ENCODE data around the gene HCN4. TPM values are rescaled to one million over a fixed set of nuclear protein-coding genes. Genes with fewer than 3 reads are reported as not detected.

Gene HCN4
- total RNA-seq, 4 donors from 2014 or later: not detected

- Histone ChIP-seq H3K4me3 (no peak overlapping the region), H3K36me3 (no peaks in the 10 kb centered on the region), H3K27me3 (no peaks in the 10 kb centered on the region), H3K4me1 (no peaks in the 10 kb centered on the region), H3K27ac (no peak overlapping the region), H3K9me3 (no peaks in the 10 kb centered on the region)
- 81 to 83% methylated on average over 21 of the region's 21 CpGs for WGBS, 2 donors
- TF ChIP-seq POLR2A (IDR thresholded peaks at IDR 0.05) (no peak), EP300 (IDR thresholded peaks at IDR 0.05) (no peak), CTCF (IDR thresholded peaks at IDR 0.05) (no peak)
- DNase-seq (ENCODE audit: low spot score in 2 of 2): no peak
These were observed 39.1 kb downstream of the HCN4 start for GRCh38 chr15:73329501-73330200.

GRCh38 chr15:73328981-73329380, 39.8 kb downstream of the HCN4 start:
- no peak for TF ChIP-seq POLR2A (IDR thresholded peaks at IDR 0.05)
- TF ChIP-seq CTCF (IDR thresholded peaks at IDR 0.05): no peak
- TF ChIP-seq EP300 (IDR thresholded peaks at IDR 0.05): no peak
- Histone ChIP-seq H3K9me3 (peaks cover 0 to 5% (median 0%) of the 10 kb centered on the region in 4 donors), H3K27ac (no peak overlapping the region), H3K36me3 (no peaks in the 10 kb centered on the region), H3K4me3 (no peak overlapping the region), H3K4me1 (no peaks in the 10 kb centered on the region), H3K27me3 (no peaks in the 10 kb centered on the region)
- no peak for DNase-seq (ENCODE audit: low spot score in 2 of 2)
- WGBS, 2 donors: 80 to 83% methylated on average over 10 of the region's 10 CpGs

GRCh38 chr15:73328149-73328820, 40.5 kb downstream of the HCN4 start:
- DNase-seq (ENCODE audit: low spot score in 2 of 2): no peak
- 79 to 89% methylated on average over 12 of the region's 12 CpGs for WGBS, 2 donors
- TF ChIP-seq CTCF (IDR thresholded peaks at IDR 0.05) (no peak), POLR2A (IDR thresholded peaks at IDR 0.05) (no peak), EP300 (IDR thresholded peaks at IDR 0.05) (no peak)
- Histone ChIP-seq H3K9me3 (peaks cover 0 to 9% (median 0%) of the 10 kb centered on the region in 4 donors), H3K4me1 (no peaks in the 10 kb centered on the region), H3K27me3 (no peaks in the 10 kb centered on the region), H3K36me3 (no peaks in the 10 kb centered on the region), H3K27ac (no peak overlapping the region), H3K4me3 (no peak overlapping the region)

- DNase-seq (ENCODE audit: low spot score in 2 of 2): no peak
- TF ChIP-seq CTCF (IDR thresholded peaks at IDR 0.05) (no peak), EP300 (IDR thresholded peaks at IDR 0.05) (no peak), POLR2A (IDR thresholded peaks at IDR 0.05) (no peak)
- Histone ChIP-seq H3K27me3 (peaks cover 0 to 7% of the 10 kb centered on the region in 2 donors), H3K4me1 (no peaks in the 10 kb centered on the region), H3K27ac (no peak overlapping the region), H3K36me3 (no peaks in the 10 kb centered on the region), H3K9me3 (peaks cover 0 to 9% (median 0%) of the 10 kb centered on the region in 4 donors), H3K4me3 (no peak overlapping the region)
- 26 to 30% methylated on average over 4 of the region's 4 CpGs for WGBS, 2 donors
These were observed 42.6 kb downstream of the HCN4 start for GRCh38 chr15:73326157-73326556.

GRCh38 chr15:73325191-73325861, 43.4 kb downstream of the HCN4 start:
- Histone ChIP-seq H3K36me3 (no peaks in the 10 kb centered on the region), H3K27ac (no peak overlapping the region), H3K4me3 (no peak overlapping the region), H3K9me3 (peaks cover 0 to 9% (median 0%) of the 10 kb centered on the region in 4 donors), H3K4me1 (no peaks in the 10 kb centered on the region), H3K27me3 (peaks cover 0 to 15% of the 10 kb centered on the region in 2 donors)
- DNase-seq (ENCODE audit: low spot score in 2 of 2): no peak
- TF ChIP-seq CTCF (IDR thresholded peaks at IDR 0.05) (no peak), POLR2A (IDR thresholded peaks at IDR 0.05) (no peak), EP300 (IDR thresholded peaks at IDR 0.05) (no peak)
- WGBS, 2 donors: 71 to 78% methylated on average over 23 of the region's 29 CpGs

All from tibial nerve (tissue), 4 donors.